GM12801 (cell line): ENCODE measurements around the gene ZFR.

Experiments
- CTCF ChIP-seq: IDR thresholded peaks from one replicate; pipeline ENCODE4 v1.5.1; 2011; ENCODE audit warnings: control low read depth; ENCODE audit not compliant: insufficient read length; ENCODE audit errors: extremely low read depth

The ZFR gene

GRCh38 chr5:32369032-32369431 lies 75.5 kb downstream of the ZFR start:
- TF ChIP-seq CTCF, result no peak

GRCh38 chr5:32365623-32366022 lies 78.9 kb downstream of the ZFR start:
- no peak for TF ChIP-seq CTCF

- no peak for TF ChIP-seq CTCF
Observed at GRCh38 chr5:32363030-32363429, 81.5 kb downstream of the ZFR start.

GRCh38 chr5:32362527-32362926 lies 82.0 kb downstream of the ZFR start:
- TF ChIP-seq CTCF, result no peak

GRCh38 chr5:32360906-32361305 lies 83.6 kb downstream of the ZFR start:
- TF ChIP-seq CTCF, result no peak

- no peak for TF ChIP-seq CTCF
Observed at GRCh38 chr5:32358611-32359010, 85.9 kb downstream of the ZFR start.

- TF ChIP-seq CTCF, result no peak
Observed at GRCh38 chr5:32357658-32358057, 86.9 kb downstream of the ZFR start.

- no peak for TF ChIP-seq CTCF
Observed at GRCh38 chr5:32355686-32356085, 88.9 kb downstream of the ZFR start.
